GM23248 (cell line): ENCODE measurements around the gene TYMP. TPM values are rescaled to one million over a fixed set of nuclear protein-coding genes. Genes with fewer than 3 reads are reported as not detected.

Source experiments
- DNase-seq: peaks from one replicate; pipeline ENCODE4 v3.0.0-alpha.2; 2015
- H2AFZ ChIP-seq: fragments of 200-600 bp; sonication (generic); 2 replicates; pipeline ENCODE4 v1.6.1; 2016; ENCODE audit warnings: antibody characterized with exemption
- H3F3A ChIP-seq: fragments of 200-600 bp; sonication (generic); 2 replicates; pipeline ENCODE4 v1.6.1; 2016; ENCODE audit warnings: mild to moderate bottlenecking, antibody characterized with exemption, mixed run types; ENCODE audit not compliant: insufficient read depth
- H3K27ac ChIP-seq: fragments of 200-600 bp; sonication (generic); 2 replicates; pipeline ENCODE4 v1.5.1; 2016; ENCODE audit warnings: mild to moderate bottlenecking
- H3K27me3 ChIP-seq: fragments of 200-600 bp; sonication (generic); replicated peaks from 2 replicates; pipeline ENCODE4 v1.6.1; 2016; ENCODE audit warnings: mild to moderate bottlenecking; ENCODE audit not compliant: insufficient read depth
- H3K36me3 ChIP-seq: fragments of 200-600 bp; sonication (generic); 2 replicates; pipeline ENCODE4 v1.6.1; 2016; ENCODE audit warnings: low read depth, mild to moderate bottlenecking
- H3K4me1 ChIP-seq: fragments of 200-600 bp; sonication (generic); 2 replicates; pipeline ENCODE4 v1.6.1; 2016; ENCODE audit warnings: mild to moderate bottlenecking; ENCODE audit not compliant: insufficient read depth
- H3K4me2 ChIP-seq: fragments of 200-600 bp; sonication (generic); one replicate; pipeline ENCODE4 v1.6.1; 2016; ENCODE audit warnings: mild to moderate bottlenecking; ENCODE audit not compliant: unreplicated experiment
- H3K4me3 ChIP-seq: fragments of 200-600 bp; sonication (generic); 2 replicates; pipeline ENCODE4 v1.5.1; 2016; ENCODE audit warnings: mild to moderate bottlenecking
- H3K79me2 ChIP-seq: fragments of 200-600 bp; sonication (generic); 2 replicates; pipeline ENCODE4 v1.6.1; 2016; ENCODE audit warnings: mild to moderate bottlenecking; ENCODE audit not compliant: insufficient read depth
- H3K9ac ChIP-seq: fragments of 200-600 bp; sonication (generic); 2 replicates; pipeline ENCODE4 v1.6.1; 2016; ENCODE audit warnings: mild to moderate bottlenecking
- H3K9me2 ChIP-seq: fragments of 200-600 bp; sonication (generic); 2 replicates; pipeline ENCODE4 v1.6.1; 2016; ENCODE audit warnings: mixed run types, mild to moderate bottlenecking, moderate library complexity; ENCODE audit not compliant: insufficient read depth
- H3K9me3 ChIP-seq: fragments of 200-600 bp; sonication (generic); one replicate; pipeline ENCODE4 v1.6.1; 2017; ENCODE audit warnings: low read depth
- H4K20me1 ChIP-seq: fragments of 200-600 bp; sonication (generic); 2 replicates; pipeline ENCODE4 v1.6.0; 2016; ENCODE audit not compliant: insufficient read depth
- EZH2 ChIP-seq: fragments of 200-600 bp; sonication (generic); IDR thresholded peaks from 2 replicates; pipeline ENCODE4 v1.6.1; 2018; ENCODE audit warnings: antibody characterized with exemption, mild to moderate bottlenecking; ENCODE audit not compliant: insufficient read depth, poor library complexity, severe bottlenecking
- EZH2phosphoT487 ChIP-seq: fragments of 200-600 bp; sonication (generic); IDR thresholded peaks from 2 replicates; pipeline ENCODE4 v1.6.1; 2018; ENCODE audit warnings: antibody characterized with exemption, moderate library complexity, mild to moderate bottlenecking, low read depth; ENCODE audit not compliant: insufficient read depth
- WGBS, 2 experiments: methylation state at CpG; one replicate each; pipeline ENCODE4 v1.1.6; 2015 to 2017; ENCODE audit warnings: low lambda C conversion rate in 2 of 2, low coverage in 1 of 2; ENCODE audit errors: missing lambda C conversion rate in 2 of 2; 5-methylcytosine and 5-hydroxymethylcytosine counted together
- in situ Hi-C: fragments of 300-500 bp; cut with MboI; formaldehyde crosslinking; loops from 2 replicates; pipeline ENCODE4 v1.15.0; 2020
- polyA plus RNA-seq: library from polyadenylated mRNA; unstranded; fragments of >200 nt; fragmentation: Nextera tagmentation; extraction: Ambion mirVana; gene quantifications from 2 replicates; pipeline ENCODE4 v1.2.1, GENCODE V29; 2016
- total RNA-seq: library from RNA; depleted of rRNA; stranded (reverse); fragments of >200 nt; shearing (Covaris generic); gene quantifications from 2 replicates; pipeline ENCODE4 v1.2.3, GENCODE V29; 2014

The TYMP gene
- total and polyA plus RNA-seq, 2 experiments from 2014 or later: 24.3 to 33.2 TPM

GRCh38 chr22:50564289-50564688, 34.5 kb upstream of the TYMP start:
- no peak overlapping the region for H3K4me2 ChIP-seq
- no peaks in the 10 kb centered on the region for H3K9me3 ChIP-seq
- H3K36me3 ChIP-seq: no peaks in the 10 kb centered on the region
- no peak overlapping the region for H3K27ac ChIP-seq
- WGBS, 2 experiments: 88% methylated on average over 11 of the region's 11 CpGs
- no peaks in the 10 kb centered on the region for H3K27me3 ChIP-seq
- H4K20me1 ChIP-seq: no peaks in the 10 kb centered on the region
- H3K4me1 ChIP-seq: no peaks in the 10 kb centered on the region
- no peak overlapping the region for H3K4me3 ChIP-seq
- no peak for TF ChIP-seq EZH2phosphoT487
- H3K9ac ChIP-seq: no peak overlapping the region
- in situ Hi-C loops: no loop called here
- no peak overlapping the region for H2AFZ ChIP-seq
- DNase-seq: no peak
- no peaks in the 10 kb centered on the region for H3K9me2 ChIP-seq
- no peaks in the 10 kb centered on the region for H3K79me2 ChIP-seq
- no peaks in the 10 kb centered on the region for H3F3A ChIP-seq

GRCh38 chr22:50563413-50564160, 33.8 kb upstream of the TYMP start:
- WGBS, 2 experiments: 17 to 25% methylated on average over 17 of the region's 17 CpGs
- in situ Hi-C loops: no loop called here
- no peaks in the 10 kb centered on the region for H4K20me1 ChIP-seq
- H3K9me2 ChIP-seq: no peaks in the 10 kb centered on the region
- H2AFZ ChIP-seq: peak overlapping the region; percentile 95
- H3K4me3 ChIP-seq: peak overlapping the region; percentile 80
- H3K79me2 ChIP-seq: no peaks in the 10 kb centered on the region
- H3K27me3 ChIP-seq: no peaks in the 10 kb centered on the region
- peak; percentile 17 for DNase-seq
- no peak for TF ChIP-seq EZH2
- no peaks in the 10 kb centered on the region for H3F3A ChIP-seq
- no peaks in the 10 kb centered on the region for H3K9me3 ChIP-seq
- no peak overlapping the region for H3K27ac ChIP-seq
- peak overlapping the region; percentile 90 for H3K4me2 ChIP-seq
- H3K4me1 ChIP-seq: no peaks in the 10 kb centered on the region
- peak overlapping the region; percentile 54 for H3K9ac ChIP-seq
- no peaks in the 10 kb centered on the region for H3K36me3 ChIP-seq

- in situ Hi-C loops: no loop called here
- no peaks in the 10 kb centered on the region for H3K27me3 ChIP-seq
- no peaks in the 10 kb centered on the region for H3K79me2 ChIP-seq
- peak; percentile 98 for DNase-seq
- H3K4me2 ChIP-seq: peak within 1 kb of the TSS; percentile 90
- 5 to 7% methylated on average over 20 to 46 of the region's 61 CpGs for WGBS, 2 experiments
- no peaks in the 10 kb centered on the region for H3K9me2 ChIP-seq
- no peaks in the 10 kb centered on the region for H4K20me1 ChIP-seq
- no peaks in the 10 kb centered on the region for H3K9me3 ChIP-seq
- no peaks in the 10 kb centered on the region for H3K36me3 ChIP-seq
- peak within 1 kb of the TSS; percentile 54 for H3K9ac ChIP-seq
- H2AFZ ChIP-seq: peak within 1 kb of the TSS; percentile 95
- no peaks in the 10 kb centered on the region for H3F3A ChIP-seq
- H3K27ac ChIP-seq: no peak within 1 kb of the TSS
- H3K4me3 ChIP-seq: peak within 1 kb of the TSS; percentile 80
- no peak for TF ChIP-seq EZH2phosphoT487
- TF ChIP-seq EZH2: no peak
- H3K4me1 ChIP-seq: no peaks in the 10 kb centered on the region
Observed at GRCh38 chr22:50562523-50563412, 33.0 kb upstream of the TYMP start, which contains the start of gene SYCE3. SYCE3 (minus strand) TSS chr22:50562919; CDS start chr22:50556405, 6,514 bp downstream.

GRCh38 chr22:50561401-50562358, 31.9 kb upstream of the TYMP start:
- Histone ChIP-seq H3K9me2 (no peaks in the 10 kb centered on the region), H4K20me1 (no peaks in the 10 kb centered on the region), H2AFZ (no peak overlapping the region), H3K36me3 (no peaks in the 10 kb centered on the region), H3K27me3 (no peaks in the 10 kb centered on the region), H3K27ac (no peak overlapping the region), H3K9me3 (no peaks in the 10 kb centered on the region), H3K79me2 (no peaks in the 10 kb centered on the region), H3K4me3 (no peak overlapping the region), H3K4me2 (no peak overlapping the region), H3K9ac (no peak overlapping the region), H3K4me1 (no peaks in the 10 kb centered on the region), H3F3A (no peaks in the 10 kb centered on the region)
- WGBS, 2 experiments: 67 to 79% methylated on average over 11 to 34 of the region's 34 CpGs
- no peak for TF ChIP-seq EZH2
- no peak for TF ChIP-seq EZH2phosphoT487
- in situ Hi-C loops: no loop called here
- no peak for DNase-seq
